ENCODE data around the gene KIRREL3.

Gene KIRREL3

DNA sequence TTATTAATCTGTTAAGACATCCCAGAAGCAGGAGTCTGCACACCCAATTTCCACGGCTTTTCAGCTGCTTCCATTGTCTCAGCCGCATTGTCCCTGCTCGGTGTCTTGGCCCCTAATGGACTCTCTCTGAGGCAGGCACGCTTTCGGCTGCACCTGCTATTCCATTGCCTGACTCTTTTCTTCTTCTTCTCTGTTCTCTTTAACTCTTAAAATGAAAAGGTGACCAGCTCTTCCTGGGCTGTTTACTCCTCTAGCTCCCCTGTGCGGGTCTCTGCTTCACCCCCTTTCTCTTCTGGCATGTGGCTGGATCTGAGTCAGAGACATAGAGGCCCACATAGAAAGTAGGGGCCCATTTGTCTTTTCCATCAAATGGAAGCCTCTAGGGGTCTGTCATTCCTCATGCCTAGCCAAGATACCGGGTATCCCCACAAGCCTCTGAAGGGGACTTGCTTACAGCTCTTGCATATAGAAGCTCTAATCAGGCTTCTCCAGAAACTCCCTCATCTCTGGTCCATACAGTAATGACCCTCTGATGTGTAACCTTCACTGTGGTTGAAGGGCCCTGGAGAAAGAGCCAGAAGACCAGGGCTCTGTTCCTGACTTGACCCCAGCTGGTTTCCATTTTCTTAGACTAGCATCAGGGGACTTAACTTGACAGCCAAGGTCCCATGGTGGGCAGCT lies 401.2 kb downstream of the KIRREL3 start:
- no peak for DNase-seq (ENCODE audit: low spot score)

GRCh38 chr11:126598344-126599216 lies 402.0 kb downstream of the KIRREL3 start:
- DNase-seq (ENCODE audit: low spot score) = no peak

- no peak for DNase-seq (ENCODE audit: low spot score)
These were observed 403.5 kb downstream of the KIRREL3 start for GRCh38 chr11:126597041-126597440.

DNA sequence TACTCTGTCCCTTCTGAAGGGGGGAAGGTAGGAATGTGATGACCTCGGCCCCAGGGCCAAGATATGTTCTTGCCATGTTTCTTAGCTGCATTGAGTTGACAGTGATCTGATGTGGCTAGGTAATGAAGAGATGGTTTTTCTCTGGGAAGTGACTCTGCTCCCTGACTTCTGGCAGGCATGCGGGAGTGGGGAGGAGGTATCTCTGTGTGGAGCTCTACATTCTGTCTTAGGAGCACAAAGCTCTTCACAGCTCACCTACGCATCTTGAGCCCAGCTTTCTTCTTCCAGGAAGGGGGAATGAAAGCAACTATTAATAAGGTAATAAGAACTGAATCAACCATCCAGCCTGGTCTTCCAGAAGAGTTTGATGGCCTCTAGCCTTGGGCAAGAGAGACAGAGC lies 404.1 kb downstream of the KIRREL3 start:
- DNase-seq (ENCODE audit: low spot score) = no peak

DNA sequence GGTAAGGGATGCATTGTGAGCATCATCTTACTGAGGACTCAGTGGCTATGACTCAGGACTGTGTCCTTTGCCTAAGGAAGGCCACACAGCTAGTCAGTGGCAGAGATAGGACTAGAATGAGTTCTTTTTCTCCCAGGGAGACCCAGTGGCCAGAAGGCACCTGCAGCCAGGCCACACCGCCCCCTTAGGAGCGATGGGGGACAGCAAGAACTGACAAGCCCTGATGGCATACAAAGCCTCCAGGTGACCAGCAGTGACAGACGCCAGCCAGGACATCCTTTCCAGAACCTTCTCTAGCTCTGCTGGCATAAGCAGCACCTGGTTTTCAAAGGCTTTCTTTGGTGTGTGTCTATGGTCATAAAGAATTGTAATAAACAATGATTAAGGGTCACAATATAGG lies 405.0 kb downstream of the KIRREL3 start:
- DNase-seq (ENCODE audit: low spot score) = no peak

- DNase-seq (ENCODE audit: low spot score) = no peak
These were observed 405.6 kb downstream of the KIRREL3 start for GRCh38 chr11:126594921-126595367.

GRCh38 chr11:126592496-126593410 lies 407.8 kb downstream of the KIRREL3 start:
- DNase-seq (ENCODE audit: low spot score) = no peak

DNA sequence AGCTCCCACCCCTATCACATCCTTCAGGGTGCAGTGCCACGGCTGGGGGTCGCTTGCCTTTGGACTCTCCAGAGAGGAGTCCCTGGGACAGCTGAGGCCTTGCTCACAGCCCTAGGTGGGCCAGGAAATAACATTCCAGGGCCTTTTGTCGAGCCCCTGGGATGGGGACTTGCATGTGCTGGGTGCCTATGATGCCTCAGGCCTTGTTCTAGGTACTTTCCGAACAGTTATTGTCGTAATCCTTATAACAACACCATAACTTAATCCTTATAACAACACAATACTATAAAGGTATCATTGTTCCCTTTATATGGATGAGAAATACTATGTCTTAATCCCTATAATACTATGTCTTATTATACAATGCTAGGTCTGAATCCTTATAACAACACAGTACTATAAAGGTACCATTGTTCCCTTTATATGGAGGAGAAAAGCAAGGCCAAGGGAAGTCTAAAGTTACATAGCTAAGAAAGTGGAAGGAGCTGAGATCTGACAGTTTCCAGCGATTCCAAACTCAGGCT lies 408.5 kb downstream of the KIRREL3 start:
- no peak for DNase-seq (ENCODE audit: low spot score)

DNA sequence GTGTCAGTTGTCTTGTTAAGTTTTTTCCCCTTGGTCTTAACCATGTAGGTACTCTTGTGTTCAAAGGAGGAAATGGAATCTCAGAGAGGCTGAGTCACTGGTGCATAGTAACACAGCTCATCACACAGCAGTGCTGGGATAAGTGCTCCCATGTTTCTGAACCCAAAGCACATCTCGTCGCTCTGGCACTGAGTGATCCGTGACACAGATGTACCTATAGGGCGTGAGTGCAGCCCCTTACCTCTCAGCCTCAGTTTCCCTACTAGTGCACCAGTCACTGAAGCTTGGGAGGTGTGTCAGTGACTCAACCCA lies 411.1 kb downstream of the KIRREL3 start:
- no peak for DNase-seq (ENCODE audit: low spot score)

- DNase-seq (ENCODE audit: low spot score) = no peak
These were observed 411.7 kb downstream of the KIRREL3 start for GRCh38 chr11:126588630-126589491.

DNA sequence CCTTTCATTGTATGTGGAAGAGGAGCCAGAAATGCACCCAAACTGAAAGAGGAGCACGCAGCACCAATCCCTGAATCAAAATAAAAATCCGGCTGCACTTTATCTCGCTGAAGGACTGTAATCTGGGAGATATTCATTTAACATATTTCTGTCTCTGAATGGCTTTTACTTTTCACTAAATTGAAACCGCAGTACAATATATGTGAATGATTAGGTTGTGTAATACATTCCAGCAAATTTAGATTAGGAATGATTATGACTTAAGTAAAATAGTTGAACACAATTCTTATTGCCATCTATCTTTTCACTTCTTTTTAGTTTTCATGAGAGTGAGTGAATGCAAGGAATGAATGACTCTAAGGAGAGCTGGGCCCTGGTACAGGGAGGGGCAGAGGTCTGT lies 413.0 kb downstream of the KIRREL3 start:
- no peak for DNase-seq (ENCODE audit: low spot score)

GRCh38 chr11:126585774-126586491 lies 414.6 kb downstream of the KIRREL3 start:
- peak; percentile 46 for DNase-seq (ENCODE audit: low spot score)

- no peak for DNase-seq (ENCODE audit: low spot score)
These were observed 415.2 kb downstream of the KIRREL3 start for GRCh38 chr11:126585388-126585773.

- DNase-seq (ENCODE audit: low spot score) = no peak
These were observed 416.8 kb downstream of the KIRREL3 start for GRCh38 chr11:126583594-126584427.

DNA sequence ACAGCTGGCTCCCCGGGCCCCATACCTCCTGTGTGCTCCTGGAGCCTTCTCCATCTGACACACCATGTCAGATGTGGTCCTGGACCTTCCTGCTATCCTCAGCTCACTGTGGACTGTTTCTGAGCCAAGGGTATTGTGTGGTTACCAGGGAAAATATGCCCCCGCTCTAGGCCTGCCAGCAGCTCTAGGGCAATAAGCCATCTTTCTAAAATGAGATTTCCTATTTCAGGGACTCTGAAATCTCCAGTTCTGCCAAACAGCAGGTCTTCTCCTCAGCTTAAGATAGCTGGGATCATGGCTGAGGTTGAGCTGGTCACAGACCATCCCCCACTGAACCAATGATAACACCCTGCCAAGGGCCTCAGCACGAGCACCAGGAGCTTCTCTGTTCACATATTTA lies 417.5 kb downstream of the KIRREL3 start:
- DNase-seq (ENCODE audit: low spot score) = no peak

DNA sequence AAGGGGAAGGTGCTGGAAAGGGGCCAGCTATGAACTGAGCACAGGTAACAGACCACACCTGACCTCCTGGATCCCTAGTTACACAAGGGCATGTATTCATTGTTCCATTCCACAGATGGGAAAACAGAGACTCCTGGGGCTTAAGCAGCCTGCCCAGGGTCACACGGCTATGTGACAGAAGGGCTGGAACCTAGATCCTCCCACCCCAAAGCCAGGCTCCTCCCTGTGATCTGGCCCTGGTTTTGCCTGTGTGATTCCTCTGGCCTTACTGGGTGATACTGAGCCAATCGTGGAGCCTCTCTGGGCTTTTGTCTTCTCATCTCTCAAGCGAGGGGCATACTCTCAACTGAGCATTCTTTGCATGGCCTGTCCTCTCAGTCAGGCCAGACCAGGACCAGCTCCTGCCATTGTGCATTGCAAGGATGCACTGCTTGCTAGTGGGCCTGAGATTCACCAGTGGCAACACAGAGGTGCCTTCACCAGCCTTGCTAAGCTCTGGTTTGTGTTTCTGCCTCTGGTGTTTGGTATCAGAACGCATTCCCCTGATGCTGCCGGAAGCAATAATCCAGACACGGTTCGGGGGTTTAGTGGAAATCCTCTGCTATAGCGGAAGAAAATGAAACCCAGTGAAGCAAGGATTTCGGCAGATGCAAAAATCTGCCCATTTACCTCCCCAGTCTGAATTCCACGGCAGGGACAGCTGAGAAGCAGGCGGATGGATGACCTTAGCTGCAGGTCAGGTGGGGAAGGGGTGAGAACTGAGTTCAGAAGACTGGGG lies 418.5 kb downstream of the KIRREL3 start:
- no peak for DNase-seq (ENCODE audit: low spot score)

GRCh38 chr11:126578426-126578825 lies 422.1 kb downstream of the KIRREL3 start:
- DNase-seq (ENCODE audit: low spot score) = no peak

DNA sequence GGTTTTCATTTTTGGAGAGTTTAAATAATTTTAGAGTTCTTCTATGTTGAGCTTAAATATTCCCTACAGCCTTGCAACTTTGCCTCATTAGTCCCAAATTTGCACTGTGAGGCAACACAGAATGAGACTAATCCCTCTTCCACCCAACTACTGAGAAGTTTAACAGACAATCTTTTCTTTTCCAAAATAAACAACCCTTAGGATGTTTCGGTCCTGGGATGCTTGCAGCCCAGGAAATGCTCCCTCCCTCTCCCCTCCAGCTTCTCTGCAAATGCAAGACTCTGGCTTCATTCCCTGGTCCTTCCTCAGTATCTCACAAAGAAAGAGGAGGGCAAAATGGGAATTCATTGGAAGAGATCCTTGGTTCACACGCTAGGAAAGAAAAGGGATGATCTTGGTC lies 422.5 kb downstream of the KIRREL3 start:
- DNase-seq (ENCODE audit: low spot score) = no peak

DNA sequence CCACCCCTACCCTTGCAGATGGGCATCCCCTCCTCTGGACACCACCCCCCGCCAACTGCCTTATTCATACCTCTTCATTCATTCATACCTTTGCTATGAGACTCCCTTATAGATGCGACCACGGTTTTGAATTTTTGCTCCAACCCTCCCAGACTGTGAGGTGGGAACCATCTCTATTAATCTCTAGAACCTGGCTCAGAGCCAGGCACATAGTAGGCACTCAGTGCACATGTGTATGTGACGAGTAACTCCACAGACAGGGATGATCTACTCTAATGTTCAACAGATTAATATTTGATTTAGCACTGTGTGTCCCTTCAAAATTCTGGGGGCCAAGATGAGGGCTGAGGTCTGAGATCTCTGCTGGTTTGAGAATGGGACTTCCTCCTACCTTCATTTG lies 424.7 kb downstream of the KIRREL3 start:
- DNase-seq (ENCODE audit: low spot score) = no peak
